MG63 (cell line): Measurements from ENCODE around the gene PCGF6. TPM values are rescaled to one million over a fixed set of nuclear protein-coding genes. Genes with fewer than 3 reads are reported as not detected.
"Not testable (repeated sequence)": the region's sequence is repeated elsewhere in the genome, so short reads cannot be mapped to it uniquely, and the experiment has no call there.

Experiments used
- DNase-seq: peaks from one replicate; pipeline ENCODE4 v3.0.0-alpha.2; 2020
- H3K27me3 ChIP-seq: fragments of 250-450 bp; sonication (Bioruptor Pico); 2 replicates; pipeline ENCODE4 v1.5.1; 2020; ENCODE audit warnings: mild to moderate bottlenecking, moderate library complexity
- H3K36me3 ChIP-seq: fragments of 250-450 bp; sonication (Bioruptor Pico); 2 replicates; pipeline ENCODE4 v1.5.1; 2020; ENCODE audit warnings: mild to moderate bottlenecking, moderate library complexity
- H3K4me3 ChIP-seq: fragments of 250-450 bp; sonication (Bioruptor Pico); 2 replicates; pipeline ENCODE4 v1.5.1; 2020; ENCODE audit warnings: mild to moderate bottlenecking, moderate library complexity
- H3K9me3 ChIP-seq: fragments of 250-450 bp; sonication (Bioruptor Pico); 2 replicates; pipeline ENCODE4 v1.5.1; 2020; ENCODE audit warnings: mild to moderate bottlenecking, moderate library complexity
- total RNA-seq: library from RNA; depleted of rRNA; stranded (reverse); fragments of >200 nt; shearing (Covaris generic); gene quantifications from 2 replicates; pipeline ENCODE4 v1.2.3, GENCODE V29; 2014; ENCODE audit warnings: low replicate concordance; rRNA removed

PCGF6 gene
- total RNA-seq, 1 experiment from 2014 or later: 19.5 TPM

DNA sequence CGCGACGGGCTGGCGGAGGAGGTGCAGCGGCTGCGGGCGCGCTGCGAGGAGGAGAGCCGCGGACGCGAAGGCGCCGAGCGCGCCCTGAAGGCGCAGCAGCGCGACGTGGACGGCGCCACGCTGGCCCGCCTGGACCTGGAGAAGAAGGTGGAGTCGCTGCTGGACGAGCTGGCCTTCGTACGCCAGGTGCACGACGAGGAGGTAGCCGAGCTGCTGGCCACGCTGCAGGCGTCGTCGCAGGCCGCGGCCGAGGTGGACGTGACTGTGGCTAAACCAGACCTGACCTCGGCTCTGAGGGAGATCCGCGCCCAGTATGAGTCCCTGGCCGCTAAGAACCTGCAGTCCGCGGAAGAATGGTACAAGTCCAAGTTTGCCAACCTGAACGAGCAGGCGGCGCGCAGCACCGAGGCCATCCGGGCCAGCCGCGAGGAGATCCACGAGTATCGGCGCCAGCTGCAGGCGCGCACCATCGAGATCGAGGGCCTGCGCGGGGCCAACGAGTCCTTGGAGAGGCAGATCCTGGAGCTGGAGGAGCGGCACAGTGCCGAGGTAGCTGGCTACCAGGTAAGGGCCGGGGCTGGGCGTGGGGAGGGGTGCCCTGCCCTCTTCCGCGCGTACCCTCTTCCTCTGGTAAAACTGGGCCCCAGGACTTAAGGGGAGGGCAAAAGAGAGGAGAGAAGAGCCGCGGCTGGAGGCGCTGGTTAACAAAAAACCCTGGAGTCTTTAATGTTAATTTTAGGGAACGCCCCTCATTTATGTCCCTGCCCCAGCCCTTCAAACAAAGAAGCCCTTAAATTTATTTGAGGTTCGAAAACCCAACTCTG lies 73.0 kb downstream of the PCGF6 start:
- no peak for DNase-seq
- Histone ChIP-seq H3K4me3 (no peak overlapping the region), H3K9me3 (peaks cover 6% of the 10 kb centered on the region), H3K36me3 (no peaks in the 10 kb centered on the region), H3K27me3 (peaks cover 60% of the 10 kb centered on the region)

DNA sequence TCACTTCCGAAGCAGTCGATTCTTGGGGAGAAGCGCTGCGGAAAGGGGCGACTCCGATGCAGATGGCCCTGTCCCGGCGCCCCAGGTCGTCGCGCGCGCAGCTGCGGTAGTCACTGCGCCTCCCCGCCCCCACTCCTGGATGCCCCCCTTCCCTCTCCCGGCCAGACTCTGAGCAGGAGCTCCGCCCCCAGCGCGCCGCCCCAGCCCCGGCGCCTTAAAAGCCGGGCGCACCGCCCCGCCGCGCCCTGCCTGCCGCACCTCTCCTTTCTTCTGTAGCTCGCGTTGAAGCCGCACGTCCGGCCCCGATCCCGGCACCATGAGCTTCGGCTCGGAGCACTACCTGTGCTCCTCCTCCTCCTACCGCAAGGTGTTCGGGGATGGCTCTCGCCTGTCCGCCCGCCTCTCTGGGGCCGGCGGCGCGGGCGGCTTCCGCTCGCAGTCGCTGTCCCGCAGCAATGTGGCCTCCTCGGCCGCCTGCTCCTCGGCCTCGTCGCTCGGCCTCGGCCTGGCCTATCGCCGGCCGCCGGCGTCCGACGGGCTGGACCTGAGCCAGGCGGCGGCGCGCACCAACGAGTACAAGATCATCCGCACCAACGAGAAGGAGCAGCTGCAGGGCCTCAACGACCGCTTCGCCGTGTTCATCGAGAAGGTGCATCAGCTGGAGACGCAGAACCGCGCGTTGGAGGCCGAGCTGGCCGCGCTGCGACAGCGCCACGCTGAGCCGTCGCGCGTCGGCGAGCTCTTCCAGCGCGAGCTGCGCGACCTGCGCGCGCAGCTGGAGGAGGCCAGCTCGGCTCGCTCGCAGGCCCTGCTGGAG lies 73.8 kb downstream of the PCGF6 start, which contains the start of gene INA:
INA (plus strand) TSS at position 243 of the 817 bp plus-strand sequence; CDS start at position 317, 74 bp downstream.
- Histone ChIP-seq H3K4me3 (no peak within 1 kb of the TSS), H3K27me3 (peaks cover 58% of the 10 kb centered on the region), H3K36me3 (no peaks in the 10 kb centered on the region), H3K9me3 (peaks cover 6% of the 10 kb centered on the region)
- no peak for DNase-seq

DNA sequence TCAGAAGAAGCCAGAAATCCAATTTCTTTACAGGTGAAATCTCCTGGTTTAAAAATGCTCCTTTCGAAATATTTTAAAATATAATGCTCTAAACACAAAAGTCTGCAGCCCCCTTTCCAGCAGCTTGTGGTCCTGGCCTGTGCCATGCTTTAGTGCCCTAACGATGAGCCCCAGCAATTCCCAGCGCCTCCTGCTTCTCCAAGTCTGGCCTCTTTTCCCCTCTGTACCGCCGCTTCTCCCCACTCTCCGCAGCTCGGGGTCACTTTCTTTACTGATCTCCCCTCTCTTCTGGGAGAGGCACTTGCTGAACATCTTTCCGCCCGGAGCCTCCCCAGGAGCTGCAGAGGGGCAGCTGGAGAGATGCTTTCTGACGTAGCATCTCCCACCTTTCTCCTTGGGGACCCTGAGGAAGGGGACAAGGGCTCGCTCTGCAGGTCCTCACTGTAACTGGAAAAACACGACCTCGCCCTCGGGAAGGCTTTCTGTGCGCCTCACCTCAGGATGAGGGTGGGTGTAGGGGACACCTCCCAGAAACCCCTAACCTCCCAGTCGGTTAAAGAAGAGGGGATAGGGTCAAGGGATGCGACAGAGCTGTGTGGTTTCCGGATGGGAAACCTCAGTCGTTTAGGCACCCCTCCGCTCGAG lies 74.6 kb downstream of the PCGF6 start:
- peaks cover 50% of the 10 kb centered on the region for H3K27me3 ChIP-seq
- H3K36me3 ChIP-seq: no peaks in the 10 kb centered on the region
- DNase-seq: no peak
- no peak overlapping the region for H3K4me3 ChIP-seq
- peaks cover 6% of the 10 kb centered on the region for H3K9me3 ChIP-seq

DNA sequence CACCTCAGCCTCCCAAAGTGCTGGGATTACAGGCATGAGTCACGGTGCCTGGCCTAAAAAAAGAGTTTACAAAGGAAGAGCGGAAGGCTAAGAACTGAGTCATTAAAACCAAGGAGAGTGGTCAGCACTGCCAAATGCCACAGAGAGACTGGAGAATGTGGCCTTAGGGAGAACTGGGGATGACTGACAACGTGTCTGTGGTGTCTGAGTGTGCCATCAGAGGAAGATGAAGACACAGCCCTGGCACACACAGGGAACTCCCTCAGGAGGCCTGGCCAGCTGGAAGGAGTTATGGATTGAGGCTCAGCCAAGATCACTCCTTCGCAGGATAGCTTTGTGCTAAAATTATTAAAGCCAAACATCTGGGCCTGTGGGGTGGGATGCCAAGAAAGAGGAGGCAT lies 77.9 kb downstream of the PCGF6 start:
- Histone ChIP-seq H3K9me3 (no peaks in the 10 kb centered on the region), H3K27me3 (peaks cover 22% of the 10 kb centered on the region), H3K4me3 (no peak overlapping the region), H3K36me3 (no peaks in the 10 kb centered on the region)
- peak; percentile 98 for DNase-seq

DNA sequence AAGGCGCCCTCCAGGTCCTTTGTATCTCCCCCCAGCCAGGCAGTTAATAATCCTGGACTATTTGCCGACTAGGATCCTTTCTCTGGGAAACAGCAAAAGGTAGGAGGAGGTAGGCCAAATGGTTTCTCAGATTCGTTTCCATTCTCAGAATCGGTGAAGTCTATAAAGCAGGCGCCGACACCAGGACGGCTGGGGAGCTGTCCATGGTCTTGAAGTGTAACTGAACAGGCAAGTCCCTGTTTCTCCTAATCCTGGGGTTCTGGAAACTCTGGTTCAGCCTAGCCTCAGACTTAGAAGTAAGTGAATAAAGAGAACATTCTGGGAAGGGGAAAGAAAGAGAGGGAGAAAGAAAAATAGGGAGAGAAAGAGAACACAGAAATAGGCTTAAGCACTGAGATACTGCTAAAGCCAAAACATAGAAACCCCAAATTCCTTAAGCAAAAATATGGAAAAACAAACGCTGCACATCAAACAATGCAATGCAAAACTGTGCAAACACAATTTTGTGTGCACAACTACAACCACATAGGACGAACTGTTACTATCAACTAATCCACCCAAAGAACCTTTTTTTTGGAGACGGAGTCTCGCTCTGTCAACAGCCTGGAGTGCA lies 85.1 kb downstream of the PCGF6 start:
- Histone ChIP-seq H3K27me3 (peaks cover 13% of the 10 kb centered on the region), H3K9me3 (no peaks in the 10 kb centered on the region), H3K4me3 (no peak overlapping the region), H3K36me3 (no peaks in the 10 kb centered on the region)
- peak; percentile 51 for DNase-seq

DNA sequence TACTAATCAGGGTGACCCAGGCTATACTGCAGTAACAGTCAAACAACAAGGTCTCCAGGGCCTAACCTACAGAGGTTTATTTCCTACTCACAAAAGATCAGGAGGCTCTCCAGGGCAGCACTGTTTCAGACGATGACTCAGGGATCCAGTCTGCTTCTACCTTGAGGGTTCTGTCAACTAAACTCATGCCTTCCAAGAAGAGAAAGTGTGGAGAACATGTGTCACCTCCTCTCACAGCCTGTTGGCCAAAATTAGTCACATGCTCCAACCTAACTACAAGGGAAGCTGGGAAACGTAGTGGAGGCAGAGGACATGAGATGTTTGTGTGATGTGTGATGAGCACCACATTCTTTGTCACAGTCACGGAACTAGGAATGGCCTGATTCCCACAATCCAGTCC lies 88.7 kb downstream of the PCGF6 start:
- H3K36me3 ChIP-seq: no peaks in the 10 kb centered on the region
- peaks cover 13% of the 10 kb centered on the region for H3K27me3 ChIP-seq
- H3K9me3 ChIP-seq: peaks cover 6% of the 10 kb centered on the region
- H3K4me3 ChIP-seq: no peak overlapping the region
- no peak for DNase-seq

DNA sequence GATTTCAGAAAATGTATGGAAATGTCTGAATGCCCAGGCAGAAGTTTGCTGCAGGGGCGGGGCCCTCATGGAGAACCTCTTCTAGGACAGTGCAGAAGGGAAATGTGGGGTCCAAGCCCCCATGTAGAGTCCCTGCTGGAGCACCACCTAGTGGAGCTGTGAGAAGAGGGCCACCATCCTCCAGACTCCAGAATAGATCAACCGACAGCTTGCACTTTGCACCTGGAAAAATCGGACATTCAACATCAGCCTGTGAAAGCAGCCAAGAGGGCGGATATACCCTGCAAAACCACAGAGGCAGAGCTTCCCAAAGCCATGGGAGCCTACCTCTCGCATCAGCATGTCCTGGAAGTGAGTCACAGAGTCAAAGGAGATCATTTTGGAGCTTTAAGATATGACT lies 91.0 kb downstream of the PCGF6 start:
- Histone ChIP-seq H3K4me3 (no peak overlapping the region), H3K36me3 (no peaks in the 10 kb centered on the region), H3K9me3 (peaks cover 6% of the 10 kb centered on the region), H3K27me3 (peaks cover 5% of the 10 kb centered on the region; the same call in 1 of the 2 replicates)
- DNase-seq: no peak

DNA sequence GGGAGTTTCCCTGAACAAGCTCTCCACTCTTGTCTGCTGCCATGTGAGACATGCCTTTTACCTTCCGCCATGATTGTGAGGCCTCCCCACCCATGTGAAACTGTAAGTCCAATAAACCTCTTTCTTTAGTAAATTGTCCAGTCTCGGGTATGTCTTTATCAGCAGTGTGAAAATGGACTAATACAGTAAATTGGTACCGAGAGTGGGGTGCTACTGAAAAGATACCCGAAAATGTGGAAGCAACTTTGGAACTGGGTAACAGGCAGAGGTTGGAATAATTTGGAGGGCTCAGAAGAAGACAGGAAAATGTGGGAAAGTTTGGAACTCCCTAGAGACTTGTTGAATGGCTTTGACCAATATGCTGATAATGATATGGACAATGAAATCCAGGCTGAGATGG lies 92.0 kb downstream of the PCGF6 start:
- H3K4me3 ChIP-seq, H3K36me3 ChIP-seq, DNase-seq, H3K9me3 ChIP-seq, H3K27me3 ChIP-seq: not testable (repeated sequence)

DNA sequence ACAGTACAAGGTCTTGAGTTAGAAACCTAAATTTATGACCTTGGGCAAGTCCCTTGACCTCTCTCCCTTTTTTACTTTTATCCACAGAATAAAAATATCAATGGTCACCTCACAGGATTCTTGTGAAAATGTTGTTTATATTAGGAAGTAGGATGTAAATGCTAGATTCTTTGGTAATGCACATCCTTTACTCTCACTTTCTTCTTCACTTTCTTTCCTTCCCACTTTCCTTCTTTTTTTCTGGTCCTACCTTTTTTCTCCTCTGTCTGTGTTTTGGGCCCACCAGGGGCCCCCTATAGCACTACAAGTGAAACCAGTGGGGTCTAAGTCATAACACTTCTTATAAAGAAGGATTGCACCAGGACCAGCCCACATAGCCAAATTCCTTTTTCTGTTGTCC lies 93.1 kb downstream of the PCGF6 start:
- no peak overlapping the region for H3K4me3 ChIP-seq
- H3K27me3 ChIP-seq: no peaks in the 10 kb centered on the region
- no peak for DNase-seq
- H3K36me3 ChIP-seq: no peaks in the 10 kb centered on the region
- peaks cover 6% of the 10 kb centered on the region for H3K9me3 ChIP-seq

DNA sequence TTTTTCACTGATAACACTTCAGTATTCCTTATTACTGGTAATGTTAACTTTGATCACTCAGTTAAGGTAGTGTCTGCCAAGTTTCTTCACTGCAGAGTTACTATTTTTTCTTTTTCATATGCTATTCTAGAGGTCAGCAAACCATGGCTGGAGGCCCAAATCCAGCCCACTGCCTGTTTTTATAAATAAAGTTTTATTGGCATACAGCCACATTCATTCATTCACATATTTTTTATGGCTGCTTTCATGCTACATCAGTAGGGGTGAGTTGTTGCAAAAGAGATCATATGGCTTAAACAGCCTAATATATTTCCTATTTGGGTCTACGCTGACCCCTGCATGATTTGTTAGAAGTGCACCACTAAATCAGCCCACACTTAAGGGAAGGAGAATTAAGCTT lies 94.3 kb downstream of the PCGF6 start:
- Histone ChIP-seq H3K36me3 (no peaks in the 10 kb centered on the region), H3K4me3 (no peak overlapping the region), H3K9me3 (peaks cover 6% of the 10 kb centered on the region), H3K27me3 (no peaks in the 10 kb centered on the region)
- no peak for DNase-seq

DNA sequence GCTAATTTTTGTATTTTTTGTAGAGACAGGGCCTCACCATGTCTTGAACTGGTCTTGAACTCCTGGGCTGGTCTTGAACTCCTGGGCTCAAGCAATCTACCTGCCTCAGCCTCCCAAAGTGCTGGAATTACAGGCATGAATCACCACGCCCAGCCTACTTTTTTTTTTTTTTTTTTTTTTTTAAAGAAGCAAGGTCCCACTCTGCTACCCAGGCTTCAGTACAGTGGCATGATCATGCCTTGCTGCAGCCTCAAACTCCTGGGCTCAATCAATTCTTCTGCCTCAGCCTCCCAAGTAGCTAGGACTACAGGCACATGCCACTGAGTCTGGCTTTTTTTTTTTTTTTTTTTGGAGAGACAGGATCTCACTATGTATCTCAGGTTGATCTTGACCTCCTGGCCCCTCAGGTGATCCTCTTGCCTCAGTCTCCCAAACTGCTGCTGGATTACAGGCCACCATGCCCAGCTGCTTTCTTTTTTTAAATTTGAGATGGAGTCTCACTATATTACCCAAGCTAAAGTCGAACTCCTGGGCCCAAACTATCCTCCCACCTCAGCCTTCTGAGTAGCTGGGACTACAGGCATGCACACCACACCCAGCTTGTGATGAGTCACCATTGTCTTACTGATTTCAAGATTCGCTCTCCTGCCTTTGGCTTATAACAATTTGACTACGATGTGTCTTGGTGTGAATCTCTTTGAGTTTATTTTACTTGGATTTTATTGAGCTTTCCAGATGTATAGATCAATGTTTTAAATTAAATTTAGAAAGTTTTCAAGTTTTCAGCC lies 96.2 kb downstream of the PCGF6 start:
- H3K36me3 ChIP-seq: no peaks in the 10 kb centered on the region
- H3K27me3 ChIP-seq: no peaks in the 10 kb centered on the region
- H3K4me3 ChIP-seq: no peak overlapping the region
- DNase-seq: peak; percentile 39
- peaks cover 6% of the 10 kb centered on the region for H3K9me3 ChIP-seq

DNA sequence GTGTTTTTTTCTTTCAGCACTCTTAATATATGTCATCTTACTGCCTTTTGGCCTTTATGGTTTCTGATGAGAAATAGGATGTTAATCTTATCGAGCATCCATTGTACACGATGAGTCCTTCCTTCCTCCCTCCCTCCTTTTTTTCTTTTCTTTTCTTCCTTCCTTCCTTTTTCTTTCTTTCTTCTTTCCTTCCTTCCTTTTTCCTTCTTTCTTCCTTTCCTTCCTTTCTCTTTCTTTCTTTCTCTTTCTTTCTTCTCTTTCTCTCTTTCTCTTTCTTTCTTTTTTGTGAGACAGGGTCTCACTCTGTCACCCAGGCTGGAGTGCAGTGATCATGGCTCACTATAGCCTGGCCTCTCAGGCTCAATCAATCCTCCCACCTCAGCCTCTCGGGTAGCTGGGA lies 96.8 kb downstream of the PCGF6 start:
- no peak for DNase-seq
- Histone ChIP-seq H3K36me3 (no peaks in the 10 kb centered on the region), H3K4me3 (no peak overlapping the region), H3K9me3 (peaks cover 3% of the 10 kb centered on the region; the same call in 1 of the 2 replicates), H3K27me3 (no peaks in the 10 kb centered on the region)

Other genes starting within 250 kb of the PCGF6 start
- 9.9 and 23.5 TPM in 2 replicates for gene NT5C2, start 157.9 kb downstream of the PCGF6 start, total RNA-seq
- gene RPEL1, start 105.3 kb downstream of the PCGF6 start, total RNA-seq: 0.03 TPM in 1 of 2 replicates, not detected in the other
- gene INA, start 74.0 kb downstream of the PCGF6 start, total RNA-seq: not detected in 2 replicates
- 6.8 and 9.0 TPM in 2 replicates for gene TAF5, start 16.8 kb upstream of the PCGF6 start, total RNA-seq
- 342 and 2,124 TPM in 2 replicates for gene ATP5MK, start 45.3 kb upstream of the PCGF6 start, total RNA-seq
- gene PDCD11, start 45.5 kb upstream of the PCGF6 start, total RNA-seq: 36.6 and 42.5 TPM in 2 replicates
- not detected in 2 replicates for gene CALHM2, start 101.2 kb upstream of the PCGF6 start, total RNA-seq
- gene CALHM1, start 107.8 kb upstream of the PCGF6 start, total RNA-seq: not detected in 2 replicates
- not detected in 2 replicates for gene CALHM3, start 128.1 kb upstream of the PCGF6 start, total RNA-seq
- gene NEURL1, start 142.6 kb upstream of the PCGF6 start, total RNA-seq: not detected in 2 replicates